HG03139 (cell line): ENCODE results near the gene PCDHB2.
"Not testable (repeated sequence)": the region's sequence is repeated elsewhere in the genome, so short reads cannot be mapped to it uniquely, and the experiment has no call there.

Experiments
- ATAC-seq: cut with Tn5 transposase; IDR thresholded peaks from one replicate; pipeline ENCODE4 v1.9.1; 2021; ENCODE audit not compliant: unreplicated experiment

Gene PCDHB2

GRCh38 chr5:141135718-141136266, 41.4 kb downstream of the PCDHB2 start:
- ATAC-seq, result no peak

- not testable (repeated sequence) for ATAC-seq
These were observed 42.9 kb downstream of the PCDHB2 start for GRCh38 chr5:141137346-141137745.
